ENCODE results near the gene ARG2. TPM values are rescaled to one million over a fixed set of nuclear protein-coding genes. Genes with fewer than 3 reads are reported as not detected.

Gene ARG2
- total RNA-seq, 1 experiment from 2014 or later, result 7.0 TPM

DNA sequence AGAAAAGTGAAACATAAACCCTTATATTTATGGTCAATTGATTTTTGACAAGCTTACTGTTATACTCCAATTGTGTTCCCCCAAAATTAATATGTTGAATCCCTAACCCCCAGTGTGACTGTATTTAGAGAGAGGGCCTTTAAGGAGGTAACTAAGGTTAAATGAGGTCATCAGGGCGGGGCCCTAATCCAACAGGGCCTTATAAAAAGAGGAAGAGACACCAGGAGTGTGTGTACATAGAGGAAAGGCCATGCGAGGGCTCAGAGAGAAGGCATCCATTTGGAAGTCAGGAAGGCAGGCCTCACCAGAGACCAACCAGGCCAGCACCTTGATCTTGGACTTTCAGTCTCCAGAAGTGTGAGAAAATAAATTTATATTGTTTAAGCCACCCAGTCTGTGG, 61.2 kb downstream of the ARG2 start:
- H3K27me3 ChIP-seq (ENCODE audit: insufficient read depth, low read length), result no peaks in the 10 kb centered on the region
- TF ChIP-seq, protein P1, sequence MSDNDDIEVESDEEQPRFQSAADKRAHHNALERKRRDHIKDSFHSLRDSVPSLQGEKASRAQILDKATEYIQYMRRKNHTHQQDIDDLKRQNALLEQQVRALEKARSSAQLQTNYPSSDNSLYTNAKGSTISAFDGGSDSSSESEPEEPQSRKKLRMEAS (IDR thresholded peaks at IDR 0.05), result no peak
- TF ChIP-seq JUND (IDR thresholded peaks at IDR 0.05) (no peak), ELF1 (IDR thresholded peaks at IDR 0.05; ENCODE audit: borderline replicate concordance, low read depth) (no peak), SRF (IDR thresholded peaks at IDR 0.05; ENCODE audit: low read depth) (no peak)
- ATAC-seq (no peak), DNase-seq (ENCODE audit: low read depth, low spot score) (no peak)
- ChIA-PET CTCF (no interaction called here), RAD21 (ENCODE audit: low non-redundant PET in 1 of 2, low total read pairs in 2 of 2, uncharacterized antibody in 2 of 2, unreplicated experiment in 2 of 2) (no interaction called here), POLR2A (no interaction called here)
- H3K9me2 ChIP-seq (ENCODE audit: insufficient read depth), result no peaks in the 10 kb centered on the region
- peaks cover 17% of the 10 kb centered on the region; the same call in 1 of the 2 replicates for H3K79me2 ChIP-seq (ENCODE audit: insufficient read depth, low read length)
- H3K4me1 ChIP-seq (ENCODE audit: control insufficient read depth in 1 of 2, insufficient read depth in 2 of 2, low read length in 2 of 2), result no peaks in the 10 kb centered on the region
- intact Hi-C loops (cut with micrococcal nuclease), result no loop called here
- H3K36me3 ChIP-seq (ENCODE audit: control insufficient read depth in 1 of 2, insufficient read depth in 2 of 2, low read length in 2 of 2), result peaks cover 36 to 44% of the 10 kb centered on the region in 2 experiments
- H4K20me1 ChIP-seq (ENCODE audit: insufficient read depth), result no peaks in the 10 kb centered on the region
- H3K27ac ChIP-seq (ENCODE audit: low read depth, low read length), result no peak overlapping the region
- no peak overlapping the region for H2AFZ ChIP-seq (ENCODE audit: low read depth, low read length, poor library complexity, severe bottlenecking)
- no peak overlapping the region for H3K9ac ChIP-seq (ENCODE audit: low read length)
- no peak overlapping the region for H3K4me3 ChIP-seq (replicated peaks in 1 of 2; ENCODE audit: low read depth in 1 of 2, low read length in 2 of 2)
- no peaks in the 10 kb centered on the region for H3K9me3 ChIP-seq (ENCODE audit: control insufficient read depth in 1 of 2, insufficient read depth in 1 of 2, low read depth in 1 of 2, low read length in 2 of 2)
- H3K4me2 ChIP-seq (ENCODE audit: low read length), result no peak overlapping the region
- BruUV-seq (replicated peaks), result no TSS peak

DNA sequence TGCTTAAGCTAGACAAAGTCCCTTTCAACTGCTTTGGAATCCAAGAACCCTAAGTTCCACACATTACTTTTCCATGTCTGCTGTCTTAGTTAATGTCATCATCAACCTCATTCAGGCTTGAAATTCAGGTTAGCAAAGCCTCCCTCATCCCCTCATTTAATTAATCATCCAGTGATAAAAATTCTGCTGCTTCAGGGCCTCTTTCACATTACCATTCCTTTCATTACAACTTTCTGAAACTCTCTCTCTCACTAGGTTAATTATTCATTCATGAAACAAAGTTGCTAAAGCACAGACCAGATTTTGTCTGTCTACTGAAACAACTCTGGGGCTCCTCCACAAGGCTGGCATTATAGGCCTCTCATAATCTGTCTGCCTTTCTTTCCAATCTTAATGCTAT, 64.1 kb downstream of the ARG2 start:
- Histone ChIP-seq H3K4me2 (ENCODE audit: low read length) (no peak overlapping the region), H3K27ac (ENCODE audit: low read depth, low read length) (no peak overlapping the region), H3K9me3 (ENCODE audit: control insufficient read depth in 1 of 2, insufficient read depth in 1 of 2, low read depth in 1 of 2, low read length in 2 of 2) (no peaks in the 10 kb centered on the region), H3K4me3 (replicated peaks in 1 of 2; ENCODE audit: low read depth in 1 of 2, low read length in 2 of 2) (no peak overlapping the region), H3K4me1 (ENCODE audit: control insufficient read depth in 1 of 2, insufficient read depth in 2 of 2, low read length in 2 of 2) (no peaks in the 10 kb centered on the region), H4K20me1 (ENCODE audit: insufficient read depth) (no peaks in the 10 kb centered on the region), H3K27me3 (ENCODE audit: insufficient read depth, low read length) (no peaks in the 10 kb centered on the region), H3K9ac (ENCODE audit: low read length) (no peak overlapping the region), H3K9me2 (ENCODE audit: insufficient read depth) (no peaks in the 10 kb centered on the region), H2AFZ (ENCODE audit: low read depth, low read length, poor library complexity, severe bottlenecking) (no peak overlapping the region), H3K36me3 (ENCODE audit: control insufficient read depth in 1 of 2, insufficient read depth in 2 of 2, low read length in 2 of 2) (peaks cover 43 to 44% of the 10 kb centered on the region in 2 experiments), H3K79me2 (ENCODE audit: insufficient read depth, low read length) (peaks cover 17% of the 10 kb centered on the region; the same call in 1 of the 2 replicates)
- TF ChIP-seq, protein P1 (IDR thresholded peaks at IDR 0.05), result no peak
- RAD21 ChIA-PET (ENCODE audit: low non-redundant PET in 1 of 2, low total read pairs in 2 of 2, uncharacterized antibody in 2 of 2, unreplicated experiment in 2 of 2), result no interaction called here
- intact Hi-C loops (cut with micrococcal nuclease), result no loop called here
- TSS peak; percentile 2 for BruUV-seq (replicated peaks)
- no peak for ATAC-seq
- CTCF ChIA-PET, result no interaction called here
- DNase-seq (ENCODE audit: low read depth, low spot score), result no peak
- POLR2A ChIA-PET, result no interaction called here
